NOMO-1 treated with DMSO at 0.1 percent for 48 hours (cell line): Measurements from ENCODE around the gene AKR1B15.

Experiments
- DNase-seq: peaks from one replicate; lab custom pipeline; 2025; ENCODE audit not compliant: unreplicated experiment; lab: John Stamatoyannopoulos, UW

Gene AKR1B15

DNA sequence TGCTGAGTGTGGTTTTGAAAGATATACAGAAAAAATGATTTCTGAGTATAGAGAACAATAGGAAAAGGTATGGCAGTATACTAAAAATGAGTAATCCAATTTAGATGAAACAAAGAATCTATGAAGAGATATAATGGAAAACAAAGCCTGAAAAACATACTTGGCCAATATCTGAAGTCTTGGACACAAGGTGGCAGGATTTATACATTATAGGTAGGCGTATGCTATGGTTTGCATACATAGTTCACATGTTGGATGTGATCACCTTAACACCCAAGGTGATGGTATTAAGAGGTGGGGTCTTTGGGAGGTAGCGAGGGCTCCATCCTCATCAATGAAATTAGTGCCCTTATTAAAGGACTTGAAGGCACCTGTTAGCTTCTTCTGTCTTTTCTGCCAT lies 63.3 kb downstream of the AKR1B15 start:
- DNase-seq = no peak

DNA sequence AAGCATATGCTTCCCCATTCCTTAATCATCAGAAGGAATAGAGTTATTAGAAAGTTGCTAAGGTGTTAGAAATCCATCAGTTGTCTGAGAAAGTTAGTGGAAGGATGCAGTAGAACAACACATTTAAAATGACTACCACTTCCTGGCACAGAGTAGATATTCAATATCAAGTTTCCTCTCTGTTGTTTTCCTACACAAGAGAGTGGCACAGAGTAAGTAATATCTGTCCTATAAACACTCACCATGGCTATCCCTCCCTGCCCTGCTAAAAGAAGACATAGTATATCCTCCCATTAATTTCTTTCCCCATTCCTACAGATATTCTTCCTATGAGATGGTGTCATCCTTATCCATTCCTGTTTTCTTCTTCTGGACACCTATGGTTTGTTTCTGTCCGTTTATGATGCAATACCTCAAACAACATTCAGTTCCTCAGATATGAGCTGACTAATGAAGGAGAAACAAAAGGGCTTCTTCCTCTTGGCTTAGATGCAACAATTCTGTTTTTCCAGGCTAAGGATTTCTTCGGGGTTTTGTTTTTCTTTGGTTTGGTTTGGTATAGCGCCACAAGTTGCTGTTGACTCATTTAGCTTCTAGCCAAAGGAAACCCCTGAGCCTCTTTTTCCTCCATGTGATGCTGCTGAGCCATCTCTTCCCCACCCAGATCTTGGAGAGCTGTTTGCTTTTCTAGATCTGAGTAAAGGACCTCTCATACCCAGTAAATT lies 64.9 kb downstream of the AKR1B15 start:
- peak; percentile 54 for DNase-seq

DNA sequence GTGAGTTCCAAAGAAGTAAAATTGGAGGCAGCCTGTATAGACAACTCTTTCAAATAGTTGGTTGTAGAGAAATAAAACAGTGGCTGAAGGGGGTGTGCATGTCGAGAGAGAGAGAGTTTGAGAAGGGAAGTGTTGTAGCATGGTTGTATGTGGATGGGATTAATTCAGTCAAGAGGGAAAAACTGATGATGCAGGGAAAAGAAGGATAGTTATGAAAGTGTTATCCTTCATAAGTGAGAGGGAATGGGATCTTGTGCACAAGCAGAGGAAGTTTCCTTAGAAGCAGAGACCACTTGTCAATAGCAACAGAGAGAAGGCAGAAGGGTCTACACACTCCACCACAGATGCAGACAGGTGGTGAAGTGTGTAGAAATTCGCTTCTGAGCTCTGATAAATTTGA lies 67.7 kb downstream of the AKR1B15 start:
- DNase-seq = no peak

DNA sequence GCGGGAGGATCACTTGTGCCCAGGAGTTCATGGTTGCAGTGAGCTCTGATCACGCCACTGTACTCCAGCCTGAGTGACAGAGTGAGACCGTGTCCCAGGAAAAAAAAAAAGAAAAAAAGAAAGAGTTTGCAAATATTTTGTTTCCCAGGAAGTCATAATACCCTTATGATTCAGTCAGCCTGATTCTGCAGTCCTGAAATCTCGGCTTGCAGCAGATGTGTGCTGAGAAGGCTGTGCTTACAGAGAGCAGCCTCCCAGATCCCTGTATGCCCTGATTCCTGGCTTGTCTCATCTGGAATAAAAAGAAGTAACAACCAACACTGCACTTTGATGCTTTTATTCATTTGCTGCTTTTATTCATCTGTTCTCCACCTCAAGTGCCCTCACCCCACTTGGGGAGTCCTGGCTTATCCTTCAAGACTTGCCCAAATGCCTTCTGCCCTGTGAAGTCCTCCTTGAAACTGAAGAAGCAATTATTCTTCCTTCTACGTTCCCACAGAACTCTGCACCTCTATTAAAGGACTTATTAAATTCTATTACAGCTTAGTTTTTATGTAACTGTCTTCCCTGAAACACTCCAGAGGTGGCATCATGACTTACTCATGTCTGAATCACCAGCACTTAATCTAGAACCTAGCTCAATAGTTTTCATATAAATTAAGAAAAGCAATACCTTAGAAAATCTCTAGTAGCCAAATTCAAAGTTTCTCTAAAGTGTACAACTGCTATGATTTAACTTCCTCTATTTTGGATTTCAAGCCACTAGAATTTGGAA lies 70.0 kb downstream of the AKR1B15 start:
- DNase-seq = peak; percentile 36

DNA sequence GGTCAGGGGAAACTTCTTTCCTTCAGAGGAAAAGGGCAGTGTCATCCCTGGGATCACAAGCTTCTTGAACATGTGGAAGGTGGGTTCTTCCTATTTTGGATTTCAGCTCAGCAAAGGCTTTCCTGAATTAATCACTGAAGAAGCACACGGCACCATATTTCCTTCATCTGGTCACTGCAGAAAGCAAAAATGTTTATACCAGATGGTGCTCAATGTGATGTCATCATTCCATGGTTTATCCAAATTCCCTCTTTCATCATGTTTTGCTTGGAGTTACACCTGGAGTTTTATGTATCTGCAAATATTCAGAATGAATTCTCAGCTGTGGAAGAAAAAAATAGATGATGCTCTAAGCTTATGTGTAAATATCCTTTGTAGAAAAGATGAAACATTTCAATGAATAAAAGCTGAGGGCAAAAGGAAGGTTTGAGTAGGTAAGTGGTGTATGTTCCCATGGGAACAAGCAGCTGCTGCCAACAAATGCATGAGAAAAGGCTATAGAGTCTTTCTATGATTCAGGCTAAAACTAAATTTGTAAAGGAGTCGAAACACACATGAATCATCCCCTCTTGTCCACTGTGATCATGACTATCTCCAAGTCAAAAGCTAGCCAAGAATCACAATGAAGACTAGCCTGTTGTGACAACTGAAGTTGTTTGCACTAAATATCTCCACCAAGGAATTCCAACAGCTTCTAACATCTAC lies 70.9 kb downstream of the AKR1B15 start:
- DNase-seq = no peak

DNA sequence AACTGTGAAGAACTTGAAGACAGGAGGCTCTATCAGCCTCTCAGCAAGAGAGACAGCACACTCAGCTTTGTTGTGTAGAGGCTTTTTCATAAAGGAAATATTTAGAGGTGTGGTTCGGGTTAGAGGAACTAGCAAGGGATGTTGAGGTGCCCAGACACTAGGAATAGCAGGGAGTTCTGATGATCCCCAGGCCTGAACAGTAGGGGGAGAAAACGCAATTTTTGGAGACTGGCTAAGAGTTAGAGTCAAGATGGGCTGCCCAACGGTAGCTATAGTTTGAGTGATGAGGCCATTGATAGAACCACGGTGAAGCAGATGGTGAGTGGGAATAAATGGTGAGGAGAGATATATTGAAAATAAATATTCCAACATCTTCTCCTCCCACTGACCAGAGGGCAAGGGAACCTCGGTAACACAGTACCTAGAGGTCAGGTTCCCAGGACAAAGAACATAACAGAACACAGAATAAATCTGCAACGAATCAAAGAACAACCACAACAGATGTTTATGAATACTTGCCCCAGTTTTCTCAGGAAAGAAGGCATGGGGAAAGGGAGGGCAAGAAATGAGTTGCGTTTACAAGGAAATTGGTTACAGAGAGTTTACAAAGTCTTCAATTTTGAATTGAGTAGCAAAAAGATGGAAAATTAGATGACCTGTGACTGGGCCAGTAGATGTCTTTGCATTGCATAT lies 73.5 kb downstream of the AKR1B15 start:
- DNase-seq = no peak

DNA sequence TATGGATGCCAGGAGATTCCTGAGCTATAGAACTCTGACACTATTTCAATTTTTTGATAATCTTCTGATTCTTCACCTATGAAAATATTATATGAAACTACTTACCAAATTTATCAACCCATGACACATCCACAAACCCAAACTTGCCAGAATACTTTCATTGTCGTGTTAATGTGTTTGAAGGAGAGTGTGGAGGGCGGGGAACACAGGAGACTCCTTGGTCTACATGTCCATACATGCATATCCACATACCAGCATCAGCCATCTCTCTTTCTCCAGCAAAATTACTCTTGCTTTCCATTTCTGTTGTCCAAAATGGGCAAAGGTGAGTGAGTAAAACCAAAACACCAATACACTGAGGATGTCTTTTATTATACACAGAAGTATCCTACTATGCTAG lies 74.3 kb downstream of the AKR1B15 start:
- no peak for DNase-seq

DNA sequence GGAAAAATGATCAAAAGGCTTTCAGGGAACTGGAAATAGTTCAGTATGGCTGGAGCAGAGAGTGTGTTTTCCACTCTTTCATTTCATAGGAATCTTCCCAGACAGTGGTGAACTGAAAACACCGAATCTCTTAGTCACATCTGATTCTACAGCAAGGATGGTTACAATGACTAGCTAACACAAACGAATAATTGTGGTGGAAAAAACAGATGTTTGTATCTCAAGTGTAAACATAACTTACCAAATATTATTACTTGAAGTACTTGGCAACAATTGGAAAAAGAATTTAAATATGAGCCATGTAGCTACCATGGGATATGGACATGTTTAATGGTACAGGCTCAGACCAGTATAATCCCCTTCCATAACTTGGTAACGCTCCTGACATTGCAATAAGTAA lies 76.6 kb downstream of the AKR1B15 start:
- no peak for DNase-seq

DNA sequence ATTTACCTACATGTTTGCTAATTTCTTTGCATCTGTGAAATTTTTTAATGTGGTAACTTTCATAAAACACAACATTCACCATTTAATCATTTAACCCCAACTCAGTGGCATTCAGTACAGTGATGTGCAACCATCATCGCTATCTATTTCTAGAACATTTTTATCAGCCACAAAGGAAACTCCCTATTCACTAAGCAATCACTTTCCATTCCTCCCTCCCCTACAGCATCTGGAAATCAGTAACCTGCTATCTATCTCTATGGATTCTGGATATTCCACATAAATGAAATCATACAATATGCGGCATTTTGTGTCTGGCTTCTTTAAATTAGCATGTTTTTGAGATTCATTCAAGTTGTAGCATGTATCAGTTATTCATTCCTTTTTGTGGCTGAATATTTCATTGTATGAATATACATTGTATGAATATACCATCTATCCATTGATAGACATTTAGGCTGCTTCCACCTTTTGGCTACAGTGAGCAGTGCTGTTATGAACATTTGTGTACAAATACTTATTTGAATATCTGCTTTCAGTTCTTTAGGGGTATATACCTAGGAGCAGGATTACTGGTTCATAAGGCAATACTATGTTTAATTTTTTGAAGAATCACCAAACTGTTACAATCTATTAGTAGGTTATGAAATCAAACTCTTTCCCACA lies 78.3 kb downstream of the AKR1B15 start:
- no peak for DNase-seq

DNA sequence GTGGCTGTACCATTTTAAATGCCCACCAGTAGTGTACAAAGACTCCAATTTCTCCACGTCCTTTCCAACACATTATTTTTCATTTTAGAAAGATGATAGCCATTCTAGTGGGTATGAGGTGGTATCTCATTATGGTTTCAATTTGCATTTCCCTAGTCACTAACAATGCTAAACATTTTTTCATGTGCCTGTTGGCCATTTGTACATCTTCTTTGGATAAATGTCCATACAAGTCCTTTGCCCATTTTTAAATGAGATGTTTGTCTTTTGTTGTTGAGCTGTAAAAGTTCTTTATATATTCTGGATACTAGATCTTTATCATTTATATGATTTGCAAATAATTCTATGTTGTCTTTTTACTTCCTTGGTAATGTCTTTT lies 78.9 kb downstream of the AKR1B15 start:
- no peak for DNase-seq

DNA sequence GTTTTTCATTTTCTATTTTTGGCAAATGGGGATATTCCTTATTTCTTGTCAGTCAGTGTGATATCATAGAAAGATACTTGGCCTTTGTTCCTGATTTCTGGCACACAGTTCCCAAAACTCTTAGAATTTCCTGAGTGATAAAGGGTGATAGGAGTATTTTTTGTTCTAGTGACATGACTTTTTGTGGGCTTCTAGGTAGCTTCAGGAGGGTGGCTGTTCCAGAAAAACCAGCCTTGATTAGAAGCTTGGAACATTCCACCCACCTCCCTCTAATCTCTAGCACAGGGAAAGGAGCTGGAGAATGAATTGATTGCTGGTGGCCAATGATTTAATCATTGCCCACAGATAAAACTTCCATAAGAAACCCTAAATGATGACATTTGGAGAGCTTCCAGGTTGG lies 80.5 kb downstream of the AKR1B15 start:
- no peak for DNase-seq
